Measurements from ENCODE around the gene ENPP6. TPM values are rescaled to one million over a fixed set of nuclear protein-coding genes. Genes with fewer than 3 reads are reported as not detected.

ENPP6 gene
- total RNA-seq, 1 donor from 2014 or later = not detected

- DNase-seq (ENCODE audit: low read depth) = no peak
Observed at GRCh38 chr4:184110452-184111224, 107.0 kb downstream of the ENPP6 start.

- no peak for DNase-seq (ENCODE audit: low read depth)
Observed at GRCh38 chr4:184108006-184108501, 109.6 kb downstream of the ENPP6 start.

DNA sequence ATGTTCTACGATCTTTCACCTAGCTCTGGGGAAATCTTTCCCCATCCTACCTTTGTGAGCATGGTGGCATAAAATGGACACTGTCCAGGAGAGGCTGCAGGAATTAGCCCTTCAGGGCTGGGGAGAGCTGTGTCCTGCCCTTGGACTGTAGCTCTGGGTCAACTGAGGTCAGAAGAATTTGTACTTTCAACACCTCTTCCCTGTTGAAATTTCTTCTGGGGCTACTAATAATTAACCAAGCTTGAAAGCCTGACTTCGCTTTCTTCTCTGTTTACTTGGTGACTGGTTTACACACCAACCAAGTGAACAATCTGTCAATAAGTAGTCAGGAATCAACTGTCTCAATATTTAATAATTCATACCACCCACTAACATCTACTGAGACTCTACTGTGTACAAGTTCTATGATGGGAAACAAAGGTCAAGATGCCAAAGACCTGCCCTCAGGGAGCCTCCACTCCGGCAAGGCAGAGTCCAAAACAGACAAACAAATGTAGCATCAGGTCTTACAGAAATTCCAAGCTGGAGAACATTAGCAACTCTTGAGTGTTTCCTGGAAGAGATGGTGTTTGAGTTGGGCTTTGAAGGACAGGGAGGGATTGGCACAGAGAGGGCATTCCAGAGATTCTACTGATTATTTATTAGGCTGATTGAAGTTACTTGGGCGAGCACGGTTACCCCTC lies 113.1 kb downstream of the ENPP6 start:
- DNase-seq (ENCODE audit: low read depth) = no peak

GRCh38 chr4:184103527-184104264 lies 114.0 kb downstream of the ENPP6 start:
- DNase-seq (ENCODE audit: low read depth) = no peak

DNA sequence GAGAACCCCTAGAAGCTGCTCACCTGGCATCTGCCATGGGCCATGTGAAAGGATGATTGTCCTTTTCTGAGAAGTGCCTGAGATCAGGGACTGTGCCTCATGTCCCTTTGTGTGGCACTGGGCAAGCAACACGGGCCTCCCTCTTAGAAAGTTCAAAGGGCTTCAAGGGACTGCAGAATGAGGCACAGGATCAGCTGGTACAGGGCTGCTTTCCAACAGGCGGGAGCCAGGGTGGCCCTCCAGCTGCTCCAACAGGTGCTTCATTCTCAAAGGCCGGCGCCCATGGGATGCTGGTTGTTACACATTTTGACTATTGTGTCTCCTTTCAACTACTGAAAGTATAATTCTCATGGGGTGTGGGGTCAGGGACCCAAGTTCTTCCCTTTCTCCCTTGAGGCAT lies 114.7 kb downstream of the ENPP6 start:
- DNase-seq (ENCODE audit: low read depth) = no peak

DNA sequence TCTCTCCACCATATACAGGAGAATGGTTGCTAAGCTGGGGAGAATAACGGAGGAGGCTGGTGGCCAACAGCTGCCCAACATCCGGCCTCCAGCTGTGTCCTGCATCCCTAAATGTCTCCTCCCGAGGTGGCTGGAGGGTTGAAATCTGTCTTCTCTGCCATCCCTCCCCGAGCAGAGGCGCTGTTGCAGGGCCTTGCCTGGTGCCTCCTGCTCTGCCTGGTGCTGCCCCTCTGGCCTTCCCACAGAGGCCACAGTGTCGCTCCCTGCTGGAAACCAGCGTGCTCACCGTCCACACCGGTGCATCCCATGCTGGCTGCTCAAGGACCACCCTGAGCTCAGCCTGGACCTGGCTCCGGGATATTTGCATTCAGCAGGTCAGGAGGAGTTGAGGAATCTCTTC lies 115.2 kb downstream of the ENPP6 start:
- no peak for DNase-seq (ENCODE audit: low read depth)

- DNase-seq (ENCODE audit: low read depth) = no peak
Observed at GRCh38 chr4:184101711-184102110, 116.0 kb downstream of the ENPP6 start.

DNA sequence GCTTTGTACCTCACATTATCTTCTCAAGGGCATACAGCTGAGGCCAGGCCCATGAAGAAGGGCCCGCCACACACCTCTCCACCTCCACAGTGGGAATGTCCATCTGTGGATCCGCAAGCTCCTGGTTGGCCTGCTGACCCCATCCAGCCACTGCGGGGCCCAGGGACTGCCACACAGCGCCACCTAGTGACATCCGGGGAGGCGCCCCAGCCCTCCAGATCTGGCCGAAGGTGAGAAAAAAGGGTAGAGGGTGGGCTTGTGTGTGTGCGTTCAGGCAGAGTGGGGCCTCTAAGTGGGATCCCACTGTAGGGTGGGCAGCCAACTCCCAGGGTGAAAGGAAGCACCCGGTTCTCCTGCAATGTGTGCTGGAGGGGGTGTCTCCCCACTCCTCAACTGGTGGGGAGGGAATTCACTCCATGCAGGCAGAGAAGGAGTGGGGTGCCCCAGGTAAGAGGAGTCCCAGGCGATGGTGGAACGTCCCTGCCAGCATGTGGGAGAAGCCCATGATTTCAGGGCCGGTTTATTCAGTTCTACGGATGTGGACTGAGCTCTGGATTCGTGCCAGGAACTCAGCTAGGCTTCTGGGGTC lies 117.3 kb downstream of the ENPP6 start:
- no peak for DNase-seq (ENCODE audit: low read depth)

- DNase-seq (ENCODE audit: low read depth) = no peak
Observed at GRCh38 chr4:184099535-184099966, 118.1 kb downstream of the ENPP6 start.

DNA sequence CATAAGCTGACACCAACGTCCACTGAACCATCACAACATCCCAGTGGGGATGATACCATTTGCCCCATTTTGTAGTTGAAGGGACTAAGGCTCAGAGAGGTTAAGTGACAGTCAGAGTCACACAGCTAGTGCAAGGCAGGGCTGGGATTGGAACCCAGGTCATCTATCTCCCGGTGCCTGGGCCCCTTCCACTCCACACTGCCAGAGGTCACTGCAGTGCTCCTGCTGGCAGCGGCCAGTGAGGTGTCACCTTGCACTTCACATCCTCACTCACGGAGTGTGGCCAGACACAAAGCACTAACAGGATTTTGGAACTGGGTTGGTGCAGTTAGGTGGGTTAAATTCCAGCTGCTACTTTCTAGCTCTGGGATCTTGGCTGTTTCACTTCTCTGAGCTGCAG lies 118.7 kb downstream of the ENPP6 start:
- no peak for DNase-seq (ENCODE audit: low read depth)

- DNase-seq (ENCODE audit: low read depth) = no peak
Observed at GRCh38 chr4:184097815-184098214, 119.9 kb downstream of the ENPP6 start.

DNA sequence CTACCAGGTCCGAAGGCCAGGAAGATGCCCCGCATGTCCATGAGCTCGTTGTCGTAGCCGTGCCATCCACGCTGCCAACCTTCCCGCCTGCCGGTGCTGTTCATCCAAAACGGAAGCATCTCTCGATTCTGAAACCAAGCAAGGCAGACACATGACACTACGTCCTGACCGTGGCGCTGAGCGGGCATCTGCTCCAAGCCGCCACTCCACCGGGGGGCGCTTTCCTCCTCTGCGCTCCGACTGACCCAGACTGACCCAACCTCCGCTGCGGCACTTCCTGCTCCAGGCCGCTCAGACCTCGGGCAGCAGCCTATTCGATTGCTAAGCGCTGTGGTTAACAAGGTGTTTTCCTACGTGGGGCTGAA lies 120.5 kb downstream of the ENPP6 start:
- DNase-seq (ENCODE audit: low read depth) = no peak

- DNase-seq (ENCODE audit: low read depth) = no peak
Observed at GRCh38 chr4:184096561-184097240, 121.0 kb downstream of the ENPP6 start.

DNA sequence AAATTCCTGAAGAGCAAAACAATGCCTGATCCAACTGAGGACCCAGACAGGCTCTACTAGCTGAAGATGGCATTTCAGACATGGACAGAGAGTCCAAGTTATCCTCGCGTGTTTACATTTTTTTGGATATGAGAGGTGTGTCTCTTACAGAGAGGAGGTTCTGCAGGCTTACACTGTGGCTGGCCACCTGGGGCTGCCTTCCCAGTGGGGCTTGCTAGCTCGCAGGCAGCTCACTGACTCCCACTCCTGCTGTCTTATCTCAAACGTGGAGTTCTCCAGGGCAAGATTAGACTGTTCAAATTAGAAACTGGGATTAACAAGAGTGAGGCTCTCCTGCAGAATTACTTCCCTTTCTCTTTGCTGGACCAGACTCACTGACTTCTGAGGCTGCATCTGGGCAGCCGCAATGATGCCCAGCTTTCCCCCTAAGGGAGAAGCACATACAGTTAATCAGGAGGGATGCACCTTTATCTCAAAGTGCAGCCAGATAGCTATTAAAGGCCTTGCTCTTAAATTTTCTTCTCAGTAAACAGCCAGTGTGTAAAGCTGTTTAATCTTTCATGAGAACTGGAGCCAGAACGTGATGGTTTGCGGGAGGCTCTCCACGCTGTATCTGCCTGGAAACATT lies 123.0 kb downstream of the ENPP6 start:
- no peak for DNase-seq (ENCODE audit: low read depth)

DNA sequence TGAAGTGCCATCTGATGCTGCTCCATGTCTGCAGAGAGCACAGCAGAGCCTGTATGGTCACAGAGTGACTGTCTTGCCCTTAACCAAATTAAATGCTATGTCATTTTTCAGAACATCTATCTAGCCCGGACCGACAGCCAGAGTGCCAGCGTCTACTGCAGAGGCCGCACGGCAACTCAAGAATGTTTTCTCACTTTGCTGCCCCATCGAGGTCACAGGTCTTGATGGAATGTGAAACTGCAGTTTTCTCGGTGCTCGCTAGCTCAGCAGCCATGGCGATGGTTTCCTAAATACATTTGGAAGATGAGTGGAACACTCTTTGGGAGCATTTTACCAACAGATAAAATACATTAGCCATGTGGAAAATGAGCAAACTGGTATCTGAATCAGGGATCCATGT lies 125.7 kb downstream of the ENPP6 start:
- DNase-seq (ENCODE audit: low read depth) = no peak

DNA sequence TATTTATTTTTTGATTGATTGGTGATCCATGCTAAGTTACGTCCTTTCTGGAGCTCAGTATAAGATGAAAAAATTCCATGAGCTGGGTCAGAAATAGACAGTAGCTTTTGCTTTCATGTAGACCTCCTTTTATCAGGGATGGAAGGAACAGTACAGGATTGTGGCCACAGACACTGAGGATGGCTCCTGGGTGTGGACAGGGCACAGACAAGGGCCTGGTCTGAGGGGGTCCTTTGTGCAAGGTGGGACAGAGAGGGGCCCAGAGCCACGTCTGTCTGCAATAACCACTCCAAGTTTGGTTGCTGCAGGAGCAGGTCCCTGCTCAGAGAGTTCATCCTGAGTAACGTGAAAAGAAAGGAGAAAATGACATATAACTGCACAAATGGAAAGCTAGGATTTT lies 127.1 kb downstream of the ENPP6 start:
- no peak for DNase-seq (ENCODE audit: low read depth)

GRCh38 chr4:184080674-184081073 lies 137.0 kb downstream of the ENPP6 start:
- no peak for DNase-seq (ENCODE audit: low read depth)

DNA sequence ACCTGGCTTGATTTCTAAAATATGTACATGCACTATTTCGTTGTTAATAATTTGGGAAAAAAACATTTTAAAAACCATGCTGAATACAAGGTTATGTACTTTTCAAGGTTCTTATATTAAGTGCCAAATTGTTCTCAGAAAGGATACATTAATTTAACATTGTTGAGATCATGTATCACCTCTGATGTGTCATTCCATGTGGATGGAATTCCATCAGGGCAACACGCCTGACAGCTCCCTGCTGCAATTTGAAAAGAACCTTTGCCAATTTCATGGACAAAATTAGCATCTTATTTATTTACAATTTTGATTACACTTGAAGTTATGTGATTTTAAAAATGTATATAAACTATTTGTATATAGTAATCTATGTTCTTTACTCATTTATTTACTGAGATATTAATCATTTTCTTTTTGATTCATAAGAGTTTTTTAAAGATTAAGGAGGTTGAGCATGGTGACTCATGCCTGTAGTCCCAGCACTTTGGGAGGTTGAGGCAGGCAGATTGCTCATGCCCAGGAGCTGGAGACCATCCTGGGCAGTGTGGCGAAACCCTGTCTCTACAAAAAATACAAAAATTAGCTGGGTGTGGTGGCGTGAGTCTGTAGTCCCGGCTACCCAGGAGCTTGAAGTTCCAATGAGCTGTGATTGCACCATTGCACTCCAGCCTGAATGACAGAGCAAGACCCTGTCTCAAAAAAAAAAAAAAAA lies 142.8 kb downstream of the ENPP6 start:
- DNase-seq (ENCODE audit: low read depth) = no peak

GRCh38 chr4:184067931-184068554 lies 149.6 kb downstream of the ENPP6 start:
- DNase-seq (ENCODE audit: low read depth) = no peak
